A375 (cell line): Measurements from ENCODE around the gene CHTOP. TPM values are rescaled to one million over a fixed set of nuclear protein-coding genes. Genes with fewer than 3 reads are reported as not detected.

Experiments used
- small RNA-seq: library from RNA; depleted of rRNA; stranded (forward); fragments of <200 nt; gene quantifications from one replicate; pipeline ENCODE3, GENCODE V24; 2014
- total RNA-seq: library from RNA; depleted of rRNA; stranded (reverse); fragments of >200 nt; shearing (Covaris generic); gene quantifications from 2 replicates; pipeline ENCODE4 v1.2.3, GENCODE V29; 2014; rRNA removed

Gene CHTOP, protein sequence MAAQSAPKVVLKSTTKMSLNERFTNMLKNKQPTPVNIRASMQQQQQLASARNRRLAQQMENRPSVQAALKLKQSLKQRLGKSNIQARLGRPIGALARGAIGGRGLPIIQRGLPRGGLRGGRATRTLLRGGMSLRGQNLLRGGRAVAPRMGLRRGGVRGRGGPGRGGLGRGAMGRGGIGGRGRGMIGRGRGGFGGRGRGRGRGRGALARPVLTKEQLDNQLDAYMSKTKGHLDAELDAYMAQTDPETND
- total RNA-seq, result 104 and 111 TPM in 2 replicates

GRCh38 chr1:153633754-153634665 is at the start of gene CHTOP:
Gene CHTOP, plus strand, starts transcription at chr1:153634066. Its CDS starts 2,523 bp downstream, at chr1:153636589.

GRCh38 chr1:153612755-153613331 is 21.0 kb upstream of the CHTOP start, which contains the start of gene S100A16:
Gene S100A16, minus strand, starts transcription at chr1:153613137. Its CDS starts 4,986 bp downstream, at chr1:153608151.

DNA sequence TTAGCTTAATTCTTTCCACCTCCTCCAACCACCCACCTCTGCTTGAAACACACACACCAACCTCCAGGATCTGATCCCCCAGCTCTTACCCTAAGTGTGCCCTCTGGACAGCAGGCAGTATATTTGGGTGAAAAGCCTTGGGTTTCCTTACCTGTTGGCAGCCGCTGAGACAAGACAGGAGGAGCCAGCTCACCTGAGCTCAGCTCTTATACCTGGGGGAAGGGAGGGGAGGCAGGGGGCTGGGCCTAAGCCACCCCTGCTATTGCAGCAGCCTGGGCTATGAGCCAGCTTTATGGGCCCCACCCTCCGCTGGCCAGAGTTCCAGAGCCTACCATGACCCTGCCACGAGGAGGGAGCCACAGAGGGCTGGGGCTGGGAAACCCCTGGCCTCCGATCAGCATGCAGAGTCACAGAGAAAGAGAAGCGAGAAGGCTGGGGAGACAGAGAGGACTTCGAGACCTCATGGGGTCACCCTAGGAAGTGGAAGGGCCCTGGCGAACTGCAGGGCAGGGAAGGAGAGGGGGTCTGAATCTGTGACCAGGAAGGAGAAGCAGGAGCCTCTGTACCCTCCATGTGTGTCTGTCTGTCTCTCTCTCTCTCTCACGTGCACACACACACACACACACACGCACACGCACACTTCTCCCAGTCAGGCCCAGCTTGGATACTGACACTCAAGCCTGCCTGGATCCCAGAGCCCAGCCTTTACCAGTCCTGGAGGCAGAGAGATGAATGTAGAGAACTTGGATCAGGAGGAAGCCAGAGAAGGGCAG is 17.5 kb upstream of the CHTOP start, which contains the start of gene S100A14:
Gene S100A14 (minus strand): TSS at position 182 of the 773 bp plus-strand sequence. CDS start 467 bp downstream, outside the sequence.

DNA sequence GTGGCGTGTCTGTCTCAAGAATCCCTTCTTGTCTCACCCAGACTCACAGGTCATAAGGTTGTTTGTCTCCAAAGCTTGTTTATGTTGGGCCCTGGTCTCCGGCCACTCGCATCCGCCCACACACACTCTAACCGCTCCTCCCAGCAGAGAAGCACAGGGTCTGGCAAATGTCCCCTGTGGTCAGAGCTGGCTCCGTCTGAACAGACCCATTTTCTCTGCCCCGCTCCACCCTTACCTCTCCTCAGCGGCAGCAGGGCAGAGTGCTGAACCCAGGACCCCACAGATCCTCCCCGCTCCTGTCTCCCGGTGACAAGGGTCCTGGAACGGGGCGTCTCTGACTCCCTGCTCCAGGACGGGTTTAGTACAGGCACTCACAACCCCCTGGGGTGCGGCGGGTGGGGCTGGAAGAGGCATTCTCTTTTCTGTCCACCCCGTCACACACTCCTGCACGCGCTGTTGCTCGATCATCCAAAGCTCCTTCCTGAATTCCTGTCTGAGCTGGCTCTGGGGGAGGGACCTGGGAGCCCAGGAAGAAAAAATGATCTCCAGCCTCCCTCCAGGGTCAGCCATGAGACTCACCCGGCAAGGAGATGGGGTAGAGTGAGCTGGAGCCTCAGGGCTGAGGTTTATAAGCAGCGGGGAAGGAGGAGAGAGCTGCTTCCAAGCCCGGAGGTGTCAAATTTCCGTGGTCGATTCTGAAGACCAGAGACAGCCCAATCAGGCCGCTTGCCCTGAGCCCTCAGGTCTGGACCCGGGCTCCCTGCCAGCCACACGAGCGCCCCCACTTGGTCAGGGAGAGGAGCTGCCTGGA is 6.8 kb upstream of the CHTOP start, which contains the start of gene S100A13:
Gene S100A13 (minus strand): TSS at position 602 of the 811 bp plus-strand sequence. CDS start 1,033 bp downstream, outside the sequence.

DNA sequence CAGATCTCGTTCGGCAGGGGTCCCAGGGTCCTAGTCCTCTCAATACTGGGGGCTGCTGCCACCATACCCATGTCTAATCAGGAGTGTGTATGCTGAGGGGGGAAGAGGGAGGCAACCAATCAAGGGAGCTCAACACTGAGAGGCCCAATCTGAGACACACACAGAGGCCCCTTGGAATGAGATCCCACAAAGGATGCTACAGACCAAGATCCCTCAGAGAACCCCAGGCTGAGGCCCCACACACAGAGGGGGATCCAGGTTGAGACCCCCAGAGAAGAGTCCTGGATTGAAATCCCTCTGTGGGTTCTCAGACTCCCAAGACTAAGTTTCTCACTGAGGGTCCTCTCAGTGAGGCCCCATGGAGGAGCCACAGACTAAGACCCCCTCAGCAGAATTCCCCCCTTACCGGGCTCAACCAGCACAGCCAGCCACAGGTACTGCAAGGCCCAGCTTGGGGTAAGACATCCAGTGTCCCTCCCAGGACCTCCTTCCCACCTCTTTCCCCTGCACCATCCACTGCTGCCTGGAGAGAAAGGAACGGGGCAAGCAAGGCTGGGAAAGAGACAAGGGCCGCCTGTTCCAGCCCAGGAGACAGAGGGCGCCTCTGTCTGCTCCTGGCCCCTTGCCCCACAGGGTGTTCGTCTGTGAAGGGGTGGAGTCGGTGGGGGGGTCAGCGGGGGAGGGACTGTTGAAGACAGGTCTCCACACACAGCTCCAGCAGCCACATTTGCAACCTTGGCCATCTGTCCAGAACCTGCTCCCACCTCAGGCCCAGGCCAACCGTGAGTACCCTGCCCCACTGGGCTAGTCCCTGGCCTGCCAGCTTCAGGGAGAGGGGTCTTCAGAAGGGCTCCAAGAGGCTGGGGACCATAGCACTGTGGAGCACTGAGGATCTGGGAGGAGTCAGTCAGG is 5.9 kb upstream of the CHTOP start, which contains the start of gene S100A1:
Gene S100A1 (plus strand): TSS at position 720 of the 912 bp plus-strand sequence. CDS start 2,088 bp downstream, outside the sequence.

GRCh38 chr1:153658400-153659174 is 24.7 kb downstream of the CHTOP start, which contains the start of gene SNAPIN:
Gene SNAPIN, plus strand, starts transcription at chr1:153658703. Its CDS starts 41 bp downstream, at chr1:153658744.

DNA sequence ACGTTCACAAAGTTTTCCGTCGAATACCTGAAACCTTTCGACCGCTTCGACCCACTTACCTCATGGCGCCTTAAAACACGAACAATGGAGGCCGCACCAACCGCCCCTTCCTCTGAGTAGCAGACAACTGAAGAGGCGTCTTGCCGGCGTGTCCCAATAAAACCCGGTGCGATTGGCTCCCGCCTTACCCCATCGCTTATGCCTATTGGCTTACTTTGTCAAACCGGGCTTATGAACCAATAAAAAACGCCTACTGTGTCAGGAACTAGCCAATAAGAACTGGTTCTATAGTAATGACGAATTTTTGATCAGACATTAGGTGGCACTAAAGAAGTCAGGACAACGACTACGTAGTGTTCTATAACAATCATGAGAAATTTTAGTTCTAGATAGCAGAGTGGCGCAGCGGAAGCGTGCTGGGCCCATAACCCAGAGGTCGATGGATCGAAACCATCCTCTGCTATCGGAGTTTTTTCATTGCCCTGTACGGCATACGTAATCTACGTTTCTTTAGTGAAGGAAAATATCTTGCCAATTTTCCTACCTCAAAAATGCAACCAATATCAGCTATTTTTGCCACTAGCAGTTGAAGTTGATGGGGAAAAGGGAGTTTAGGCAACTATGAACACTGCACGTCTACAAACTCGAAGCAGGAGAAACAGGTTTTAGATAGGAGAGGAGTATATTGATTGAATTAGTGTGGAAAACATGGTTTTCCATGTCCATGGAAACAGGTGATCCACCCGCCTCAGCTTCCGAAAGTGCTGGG is 37.2 kb downstream of the CHTOP start, which contains the start of gene ILF2:
Gene ILF2 (minus strand): TSS at position 135 of the 769 bp plus-strand sequence. CDS start 71 bp downstream, at position 64.

GRCh38 chr1:153678519-153679336 is 44.9 kb downstream of the CHTOP start, which contains the start of gene NPR1:
Gene NPR1, plus strand, starts transcription at chr1:153678688. Its CDS starts 421 bp downstream, at chr1:153679109.

Small RNAs within 50 kb of the gene (small RNA-seq; reads per million reads assigned to genes)
- not detected for gene MIR8083

Other genes starting within 250 kb of the CHTOP start
- not detected in 2 replicates for gene S100A8, start 243.0 kb upstream of the CHTOP start, total RNA-seq
- gene S100A7A, start 217.5 kb upstream of the CHTOP start, total RNA-seq, result not detected in 2 replicates
- not detected in 2 replicates for gene S100A7, start 173.4 kb upstream of the CHTOP start, total RNA-seq
- gene S100A6, start 98.1 kb upstream of the CHTOP start, total RNA-seq, result 2,053 and 2,077 TPM in 2 replicates
- gene S100A5, start 93.1 kb upstream of the CHTOP start, total RNA-seq, result 0.98 and 2.3 TPM in 2 replicates
- gene S100A4, start 88.3 kb upstream of the CHTOP start, total RNA-seq, result 142 and 157 TPM in 2 replicates
- gene S100A3, start 84.8 kb upstream of the CHTOP start, total RNA-seq, result 13.9 and 14.8 TPM in 2 replicates
- 53.8 and 59.7 TPM in 2 replicates for gene S100A2, start 68.2 kb upstream of the CHTOP start, total RNA-seq
- 436 and 451 TPM in 2 replicates for gene S100A16, start 20.9 kb upstream of the CHTOP start, total RNA-seq
- gene S100A14, start 17.7 kb upstream of the CHTOP start, total RNA-seq, result 1.1 and 1.8 TPM in 2 replicates
- 583 and 631 TPM in 2 replicates for gene S100A13, start 6.6 kb upstream of the CHTOP start, total RNA-seq
- 151 and 162 TPM in 2 replicates for gene S100A1, start 5.6 kb upstream of the CHTOP start, total RNA-seq
- gene SNAPIN, start 24.6 kb downstream of the CHTOP start, total RNA-seq, result 71.7 and 73.3 TPM in 2 replicates
- 302 and 316 TPM in 2 replicates for gene ILF2, start 36.9 kb downstream of the CHTOP start, total RNA-seq
- 0.24 and 0.26 TPM in 2 replicates for gene NPR1, start 44.6 kb downstream of the CHTOP start, total RNA-seq
- 37.6 and 41.5 TPM in 2 replicates for gene INTS3, start 94.0 kb downstream of the CHTOP start, total RNA-seq
- 10.2 and 14.5 TPM in 2 replicates for gene SLC27A3, start 141.3 kb downstream of the CHTOP start, total RNA-seq